B cell (primary cell): Measurements from ENCODE around the gene PTPN23. TPM values are rescaled to one million over a fixed set of nuclear protein-coding genes. Genes with fewer than 3 reads are reported as not detected.

Source experiments
- ATAC-seq: fragments of 200-7000 bp; cut with Tn5 transposase; one replicate; pipeline ENCODE4 v1.10.0; 2021; ENCODE audit warnings: low read depth, mild to moderate bottlenecking, moderate number of reproducible peaks, moderate library complexity
- CTCF ChIA-PET: fragments of 350-600 bp; sonication (Branson Sonifier 250); formaldehyde crosslinking; loops from one replicate; lab custom pipeline; 2021; ENCODE audit warnings: antibody characterized with exemption, inconsistent platforms; lab: Charles Lee
- POLR2A ChIA-PET: fragments of 350-600 bp; sonication (Branson Sonifier 250); formaldehyde crosslinking; loops from one replicate; lab custom pipeline; 2021; ENCODE audit warnings: antibody characterized with exemption; lab: Charles Lee
- DNase-seq: peaks from one replicate; pipeline ENCODE4 v3.0.0; 2013
- H2AFZ ChIP-seq: 2 replicates; pipeline ENCODE4 v1.6.1; 2012; ENCODE audit warnings: mild to moderate bottlenecking, low read depth, low read length; ENCODE audit not compliant: insufficient read depth, poor library complexity, severe bottlenecking
- H3K27ac ChIP-seq, 2 donors: 1 replicate in 1 of 2; 2 replicates in 1 of 2; pipeline ENCODE4 v1.5.1; 2012 to 2013; ENCODE audit warnings: low read length in 2 of 2, mild to moderate bottlenecking in 2 of 2, moderate library complexity in 1 of 2
- H3K27me3 ChIP-seq, 4 experiments: fragments of 200-600 bp in 1 of 4; sonication (generic) in 1 of 4; replicated peaks in 1 of 4; 1 replicate in 2 of 4; 2 replicates in 2 of 4; pipeline versions ENCODE4 v1.6.1 to v1.7.0; 2013 to 2016; ENCODE audit warnings: low read length in 3 of 4, mild to moderate bottlenecking in 2 of 4, mixed read lengths in 1 of 4, moderate library complexity in 1 of 4; ENCODE audit not compliant: insufficient read depth in 4 of 4, control insufficient read depth in 3 of 4; ENCODE audit errors: control extremely low read depth in 1 of 4
- H3K36me3 ChIP-seq, 2 experiments: replicated peaks in 1 of 2; 1 replicate in 1 of 2; 2 replicates in 1 of 2; pipeline versions ENCODE4 v1.6.1 to v1.7.1; 2013; ENCODE audit warnings: low read length in 1 of 2; ENCODE audit not compliant: insufficient read depth in 2 of 2, control insufficient read depth in 1 of 2; ENCODE audit errors: control extremely low read depth in 1 of 2, extremely low read depth in 1 of 2
- H3K4me1 ChIP-seq, 2 donors: fragments of 200-600 bp in 1 of 2; sonication (generic) in 1 of 2; 1 replicate in 1 of 2; 2 replicates in 1 of 2; pipeline versions ENCODE4 v1.5.1 to v1.6.1; 2013 to 2017; ENCODE audit warnings: low read length in 2 of 2; ENCODE audit not compliant: control insufficient read depth in 2 of 2, insufficient read depth in 2 of 2
- H3K4me2 ChIP-seq: replicated peaks from 2 replicates; pipeline ENCODE3; 2012; ENCODE audit warnings: mild to moderate bottlenecking, low read depth, low read length; ENCODE audit not compliant: poor library complexity, severe bottlenecking
- H3K4me3 ChIP-seq, 5 experiments: fragments of 200-600 bp in 1 of 5; sonication (generic) in 1 of 5; 1 replicate in 3 of 5; 2 replicates in 2 of 5; pipeline versions ENCODE4 v1.5.1 to v1.7.0; 2011 to 2016; ENCODE audit warnings: low read length in 4 of 5, mild to moderate bottlenecking in 4 of 5, low read depth in 2 of 5, control low read depth in 1 of 5, moderate library complexity in 1 of 5; ENCODE audit not compliant: insufficient read depth in 1 of 5; ENCODE audit errors: control extremely low read depth in 1 of 5, extremely low read depth in 1 of 5
- H3K79me2 ChIP-seq: fragments of 200-600 bp; sonication (generic); one replicate; pipeline ENCODE4 v1.6.0; 2016; ENCODE audit warnings: low read length; ENCODE audit not compliant: control insufficient read depth, insufficient read depth
- H3K9ac ChIP-seq: fragments of 200-600 bp; sonication (generic); 2 replicates; pipeline ENCODE4 v1.6.1; 2017; ENCODE audit warnings: mild to moderate bottlenecking, low read length, moderate library complexity
- H3K9me3 ChIP-seq, 3 donors: one replicate each; pipeline versions ENCODE4 v1.6.1 to v1.7.1; 2013; ENCODE audit warnings: low read length in 2 of 3; ENCODE audit not compliant: control insufficient read depth in 2 of 3, insufficient read depth in 1 of 3; ENCODE audit errors: control extremely low read depth in 1 of 3
- H4K20me1 ChIP-seq: 2 replicates; pipeline ENCODE4 v1.6.0; 2012; ENCODE audit warnings: mild to moderate bottlenecking, low read length; ENCODE audit not compliant: insufficient read depth, control insufficient read depth, poor library complexity, severe bottlenecking
- H3K27ac Mint-ChIP-seq: one replicate; pipeline ENCODE4 v1.8.0; 2021; ENCODE audit warnings: mixed read lengths
- H3K27me3 Mint-ChIP-seq: one replicate; pipeline ENCODE4 v1.8.0; 2021; ENCODE audit warnings: mixed read lengths
- H3K4me1 Mint-ChIP-seq: one replicate; pipeline ENCODE4 v1.8.0; 2021; ENCODE audit warnings: mixed read lengths
- H3K4me3 Mint-ChIP-seq: one replicate; pipeline ENCODE4 v1.8.0; 2021; ENCODE audit warnings: mixed read lengths
- H3K9me3 Mint-ChIP-seq: one replicate; pipeline ENCODE4 v1.8.0; 2022; ENCODE audit warnings: mixed read lengths; ENCODE audit not compliant: insufficient read depth
- EZH2 ChIP-seq: IDR thresholded peaks from 2 replicates; pipeline ENCODE4 v1.6.1; 2012; ENCODE audit warnings: borderline replicate concordance, low read depth, mild to moderate bottlenecking, moderate library complexity, low read length; ENCODE audit not compliant: insufficient read depth, poor library complexity, severe bottlenecking
- WGBS: methylation state at CpG from one replicate; pipeline ENCODE4 v1.1.5; 2013; ENCODE audit warnings: missing lambda C conversion rate; ENCODE audit not compliant: insufficient coverage; 5-methylcytosine and 5-hydroxymethylcytosine counted together
- intact Hi-C: fragments of 100-400 bp; cut with micrococcal nuclease; formaldehyde crosslinking; loops from one replicate; pipeline ENCODE4 v1.10.0; 2022
- polyA plus RNA-seq: library from polyadenylated mRNA; depleted of rRNA; stranded (reverse); fragments of >200 nt; gene quantifications from 2 replicates; pipeline ENCODE4 v1.2.3, GENCODE V29; 2012
- total RNA-seq, 2 donors: library from RNA; stranded (reverse); fragments of 120-200 nt in 1 of 2; gene quantifications; 1 replicate in 1 of 2; 2 replicates in 1 of 2; pipeline versions ENCODE4 v1.2.3 to v1.2.4, GENCODE V29; 2013 to 2022
- TF ChIP-seq, protein P1 (sequence below): fragments of 200-600 bp; IDR thresholded peaks from one replicate; pipeline ENCODE4 v1.8.0; 2022; ENCODE audit warnings: antibody characterized with exemption, mild to moderate bottlenecking

PTPN23 gene
- total and polyA plus RNA-seq, 2 donors (not counting 1 experiment from before 2014, with no cell fraction given), result 21.3 to 68.8 TPM

DNA sequence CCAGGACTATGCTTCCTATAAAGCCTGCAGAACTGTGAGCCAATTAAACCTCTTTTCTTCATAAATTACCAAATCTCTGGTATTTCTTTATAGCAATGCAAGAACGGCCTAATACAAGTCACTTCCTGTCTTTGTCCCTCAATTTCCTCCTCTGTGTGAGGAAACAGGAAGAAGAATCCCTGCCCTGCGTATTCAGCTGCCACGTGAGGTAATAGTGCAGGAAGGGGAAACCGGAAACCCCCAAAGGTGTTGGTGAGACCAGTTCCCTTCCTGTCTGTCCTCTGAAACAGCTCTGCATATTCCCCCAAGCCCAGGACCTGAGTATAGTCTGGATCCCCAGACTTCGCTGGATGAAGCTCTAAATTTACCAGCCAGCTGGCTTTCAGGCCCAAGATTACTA is 18.1 kb upstream of the PTPN23 start:
- H3K27ac Mint-ChIP-seq, result peak overlapping the region; percentile 17
- no peaks in the 10 kb centered on the region for H3K27me3 ChIP-seq
- POLR2A ChIA-PET, result no interaction called here
- ATAC-seq (no peak), DNase-seq (peak; percentile 38)
- no peak for TF ChIP-seq EZH2
- TF ChIP-seq, protein P1, sequence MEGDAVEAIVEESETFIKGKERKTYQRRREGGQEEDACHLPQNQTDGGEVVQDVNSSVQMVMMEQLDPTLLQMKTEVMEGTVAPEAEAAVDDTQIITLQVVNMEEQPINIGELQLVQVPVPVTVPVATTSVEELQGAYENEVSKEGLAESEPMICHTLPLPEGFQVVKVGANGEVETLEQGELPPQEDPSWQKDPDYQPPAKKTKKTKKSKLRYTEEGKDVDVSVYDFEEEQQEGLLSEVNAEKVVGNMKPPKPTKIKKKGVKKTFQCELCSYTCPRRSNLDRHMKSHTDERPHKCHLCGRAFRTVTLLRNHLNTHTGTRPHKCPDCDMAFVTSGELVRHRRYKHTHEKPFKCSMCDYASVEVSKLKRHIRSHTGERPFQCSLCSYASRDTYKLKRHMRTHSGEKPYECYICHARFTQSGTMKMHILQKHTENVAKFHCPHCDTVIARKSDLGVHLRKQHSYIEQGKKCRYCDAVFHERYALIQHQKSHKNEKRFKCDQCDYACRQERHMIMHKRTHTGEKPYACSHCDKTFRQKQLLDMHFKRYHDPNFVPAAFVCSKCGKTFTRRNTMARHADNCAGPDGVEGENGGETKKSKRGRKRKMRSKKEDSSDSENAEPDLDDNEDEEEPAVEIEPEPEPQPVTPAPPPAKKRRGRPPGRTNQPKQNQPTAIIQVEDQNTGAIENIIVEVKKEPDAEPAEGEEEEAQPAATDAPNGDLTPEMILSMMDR, result no peak
- intact Hi-C loops, result no loop called here
- H3K27ac ChIP-seq, result peak overlapping the region; percentile 21 to 45
- H3K4me2 ChIP-seq, result no peak overlapping the region
- H3K9me3 Mint-ChIP-seq, result peaks cover 8% of the 10 kb centered on the region
- no peak overlapping the region for H3K4me3 Mint-ChIP-seq
- H2AFZ ChIP-seq, result peak overlapping the region; percentile 55
- H3K36me3 ChIP-seq, result no peaks in the 10 kb centered on the region
- no peaks in the 10 kb centered on the region for H3K79me2 ChIP-seq
- H3K4me3 ChIP-seq, result peak overlapping the region in 1 of 5 experiments; percentile 10
- H3K27me3 Mint-ChIP-seq, result no peaks in the 10 kb centered on the region
- H3K9ac ChIP-seq, result no peak overlapping the region
- WGBS, result no CpG with 5 or more reads among the region's 5 CpGs
- peaks cover 8% of the 10 kb centered on the region in 2 donors for H3K4me1 ChIP-seq
- peaks cover 0 to 28% (median 14%) of the 10 kb centered on the region in 3 donors for H3K9me3 ChIP-seq
- CTCF ChIA-PET, result no interaction called here
- no peaks in the 10 kb centered on the region for H4K20me1 ChIP-seq
- H3K4me1 Mint-ChIP-seq, result peaks cover 8% of the 10 kb centered on the region

DNA sequence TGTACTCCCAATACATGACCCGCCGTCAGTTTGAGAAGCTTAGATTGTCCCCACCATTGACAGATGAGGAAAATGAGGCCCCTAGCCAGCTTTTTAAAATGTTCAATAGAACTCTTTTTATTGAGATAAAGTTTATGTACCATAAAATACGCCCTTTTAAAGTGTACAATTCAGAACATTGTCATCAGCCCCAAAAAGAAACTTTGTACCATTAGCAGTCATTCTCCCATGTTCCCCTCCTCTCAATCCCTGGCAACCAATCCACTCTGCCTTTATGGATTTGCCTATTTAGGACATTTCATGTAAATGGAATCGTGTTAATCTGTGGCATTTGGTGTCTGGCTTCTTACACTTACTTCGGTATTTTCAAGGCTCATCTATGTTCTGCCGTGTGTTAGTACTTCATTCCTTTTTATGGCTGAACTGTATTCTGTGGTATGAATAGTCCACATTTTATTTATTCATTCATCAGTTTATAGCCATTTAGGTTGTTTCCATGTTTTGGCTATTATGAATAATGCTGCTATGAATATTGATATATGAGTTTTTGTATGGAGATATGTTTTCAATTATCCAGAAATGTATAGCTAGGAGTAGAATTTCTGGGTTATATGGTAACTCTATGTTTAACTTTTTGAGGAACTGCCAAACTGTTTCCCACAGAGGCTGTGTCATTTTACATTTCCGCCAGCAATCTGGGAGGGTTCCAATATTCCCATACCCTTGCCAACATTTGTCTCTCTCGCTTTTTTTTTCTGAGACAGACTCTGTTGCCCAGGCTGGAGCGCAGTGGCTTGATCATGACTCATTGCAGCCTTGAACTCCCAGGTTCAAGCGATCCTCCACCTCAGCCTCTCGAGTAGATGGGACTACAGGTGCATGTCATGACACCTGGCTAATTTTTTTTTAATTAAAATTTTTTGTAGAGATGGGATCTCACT is 15.3 kb upstream of the PTPN23 start:
- intact Hi-C loops, result no loop called here
- no peaks in the 10 kb centered on the region for H3K27me3 Mint-ChIP-seq
- H3K79me2 ChIP-seq, result no peaks in the 10 kb centered on the region
- no peaks in the 10 kb centered on the region for H3K9me3 Mint-ChIP-seq
- no peaks in the 10 kb centered on the region for H4K20me1 ChIP-seq
- H3K4me2 ChIP-seq, result no peak overlapping the region
- CTCF ChIA-PET, result interaction anchor here (0.7 kb wide), 1 partner anchor 470 kb away, joined by 6 read pairs; no protein-coding TSS in a partner anchor
- H3K27ac Mint-ChIP-seq, result no peak overlapping the region
- no peak overlapping the region for H2AFZ ChIP-seq
- no peaks in the 10 kb centered on the region for H3K27me3 ChIP-seq
- no peak for TF ChIP-seq EZH2
- TF ChIP-seq, protein P1, result no peak
- H3K36me3 ChIP-seq, result no peaks in the 10 kb centered on the region
- DNase-seq (no peak), ATAC-seq (no peak)
- H3K4me3 ChIP-seq, result no peak overlapping the region
- POLR2A ChIA-PET, result no interaction called here
- H3K4me3 Mint-ChIP-seq, result no peak overlapping the region
- H3K9me3 ChIP-seq, result peaks cover 0 to 3% (median 0%) of the 10 kb centered on the region in 3 donors
- H3K27ac ChIP-seq, result no peak overlapping the region
- H3K4me1 ChIP-seq, result peaks cover 8% of the 10 kb centered on the region in 2 donors
- 93% methylated on average over 6 of the region's 11 CpGs for WGBS
- H3K4me1 Mint-ChIP-seq, result peaks cover 8% of the 10 kb centered on the region
- no peak overlapping the region for H3K9ac ChIP-seq
